Thymus (tissue), 14 donors: Measurements from ENCODE around the gene CLEC4C. TPM values are rescaled to one million over a fixed set of nuclear protein-coding genes. Genes with fewer than 3 reads are reported as not detected.
"Not testable (repeated sequence)": the region's sequence is repeated elsewhere in the genome, so short reads cannot be mapped to it uniquely, and the experiment has no call there.

Experiments used
- DNase-seq, 9 donors: peaks; one replicate each; pipeline ENCODE4 v3.0.0-alpha.2; 2013; ENCODE audit warnings: low spot score in 9 of 9, low read depth in 6 of 9, missing footprints in 1 of 9
- H3K27ac ChIP-seq, 2 donors: one replicate each; pipeline ENCODE4 v1.5.1; 2013; ENCODE audit warnings: control low read depth in 1 of 2, low read depth in 1 of 2, low read length in 1 of 2, mild to moderate bottlenecking in 1 of 2, moderate library complexity in 1 of 2
- H3K27me3 ChIP-seq, 2 donors: one replicate each; pipeline ENCODE4 v1.5.1; 2013; ENCODE audit warnings: low read length in 1 of 2; ENCODE audit not compliant: control insufficient read depth in 2 of 2, insufficient read depth in 1 of 2
- H3K36me3 ChIP-seq, 2 donors: one replicate each; pipeline ENCODE4 v1.5.1; 2013; ENCODE audit warnings: low read length in 1 of 2, mild to moderate bottlenecking in 1 of 2, moderate library complexity in 1 of 2; ENCODE audit not compliant: control insufficient read depth in 2 of 2, insufficient read depth in 2 of 2
- H3K4me1 ChIP-seq, 2 donors: one replicate each; pipeline ENCODE4 v1.5.1; 2013; ENCODE audit warnings: low read length in 2 of 2; ENCODE audit not compliant: control insufficient read depth in 2 of 2, insufficient read depth in 2 of 2
- H3K4me3 ChIP-seq, 2 donors: one replicate each; pipeline ENCODE4 v1.5.1; 2013; ENCODE audit warnings: low read length in 2 of 2, control low read depth in 1 of 2, mild to moderate bottlenecking in 1 of 2
- H3K9me3 ChIP-seq, 2 donors: one replicate each; pipeline ENCODE4 v1.5.1; 2013; ENCODE audit warnings: low read length in 1 of 2, mild to moderate bottlenecking in 1 of 2; ENCODE audit not compliant: control insufficient read depth in 2 of 2, insufficient read depth in 1 of 2
- WGBS: extraction: QIAGEN DNeasy Blood & Tissue Kit; methylation state at CpG from one replicate; pipeline ENCODE4 v1.1.7; 2013; 5-methylcytosine and 5-hydroxymethylcytosine counted together
- long read RNA-seq, 10 donors: transcript quantifications; one replicate each; lab custom pipeline, GENCODE V29; 2026
- polyA plus RNA-seq: library from polyadenylated mRNA; stranded (reverse); fragments of 200-250 nt; gene quantifications from one replicate; pipeline ENCODE4 v1.2.3, GENCODE V29; 2013
- total RNA-seq: library from RNA; stranded (reverse); fragments of 120-200 nt; gene quantifications from one replicate; pipeline ENCODE4 v1.2.4, GENCODE V29; 2013
- donor health status: healthy.

CLEC4C gene
- total RNA-seq = 1.4 TPM
- 0.82 TPM for polyA plus RNA-seq
- long read RNA-seq, donor 1 = 0 reads
- long read RNA-seq, donor 2 = 0 reads
- long read RNA-seq, donor 3 = 0 reads
- long read RNA-seq, donor 4 = 0 reads
- long read RNA-seq, donor 5, partial matches to known transcripts = 0 of 1 reads
- long read RNA-seq, donor 5, other reads (novel, unspliced or antisense) = 0 of 1 reads
- long read RNA-seq, donor 6, partial matches to known transcripts = 0 of 1 reads
- long read RNA-seq, donor 6, other reads (novel, unspliced or antisense) = 0 of 1 reads
- long read RNA-seq, donor 7 = 0 reads
- long read RNA-seq, donor 8 = 0 reads
- long read RNA-seq, donor 9 = 0 reads
- long read RNA-seq, donor 10 = 0 reads

GRCh38 chr12:7747246-7747645 lies at the start of gene CLEC4C:
Gene CLEC4C (minus strand): TSS chr12:7747375. CDS start chr12:7747348, 27 bp downstream.
- Histone ChIP-seq H3K36me3 (no peaks in the 10 kb centered on the region), H3K4me1 (no peaks in the 10 kb centered on the region), H3K9me3 (no peaks in the 10 kb centered on the region), H3K27me3 (no peaks in the 10 kb centered on the region), H3K27ac (no peak within 1 kb of the TSS), H3K4me3 (no peak within 1 kb of the TSS)
- 85% methylated on average over 5 of the region's 5 CpGs for WGBS
- DNase-seq = no peak

- Histone ChIP-seq H3K27ac (no peak overlapping the region), H3K4me1 (no peaks in the 10 kb centered on the region), H3K9me3 (no peaks in the 10 kb centered on the region), H3K36me3 (no peaks in the 10 kb centered on the region), H3K4me3 (no peak overlapping the region), H3K27me3 (no peaks in the 10 kb centered on the region)
- no peak for DNase-seq
- 66% methylated on average over 3 of the region's 3 CpGs for WGBS
Observed at GRCh38 chr12:7793211-7793610, 46.0 kb upstream of the CLEC4C start.

GRCh38 chr12:7788884-7789528 lies 41.8 kb upstream of the CLEC4C start, which contains the start of gene NANOG:
Gene NANOG (plus strand): TSS chr12:7789402. CDS start chr12:7789615, 213 bp downstream.
- DNase-seq, H3K27ac ChIP-seq, H3K27me3 ChIP-seq, H3K4me3 ChIP-seq, H3K4me1 ChIP-seq, H3K9me3 ChIP-seq, H3K36me3 ChIP-seq: not testable (repeated sequence)
- WGBS = 89% methylated on average over 13 of the region's 13 CpGs

- Histone ChIP-seq H3K36me3 (no peaks in the 10 kb centered on the region), H3K4me3 (no peak overlapping the region), H3K27ac (no peak overlapping the region), H3K27me3 (no peaks in the 10 kb centered on the region), H3K4me1 (no peaks in the 10 kb centered on the region), H3K9me3 (no peaks in the 10 kb centered on the region)
- 90% methylated on average over 4 of the region's 4 CpGs for WGBS
- no peak for DNase-seq
Observed at GRCh38 chr12:7788294-7788660, 41.1 kb upstream of the CLEC4C start.

- no peaks in the 10 kb centered on the region for H3K4me1 ChIP-seq
- H3K4me3 ChIP-seq = no peak overlapping the region
- no peaks in the 10 kb centered on the region for H3K9me3 ChIP-seq
- DNase-seq = no peak
- H3K36me3 ChIP-seq = no peaks in the 10 kb centered on the region
- 91% methylated on average over 13 of the region's 13 CpGs for WGBS
- no peak overlapping the region for H3K27ac ChIP-seq
- no peaks in the 10 kb centered on the region for H3K27me3 ChIP-seq
Observed at GRCh38 chr12:7787574-7788293, 40.6 kb upstream of the CLEC4C start.

GRCh38 chr12:7784701-7785100 lies 37.5 kb upstream of the CLEC4C start:
- Histone ChIP-seq H3K4me1 (no peaks in the 10 kb centered on the region), H3K27ac (no peak overlapping the region), H3K4me3 (no peak overlapping the region), H3K27me3 (no peaks in the 10 kb centered on the region), H3K9me3 (no peaks in the 10 kb centered on the region), H3K36me3 (no peaks in the 10 kb centered on the region)
- DNase-seq = no peak
- WGBS = 87% methylated on average over 2 of the region's 2 CpGs

- DNase-seq, H3K4me1 ChIP-seq, H3K27ac ChIP-seq, H3K4me3 ChIP-seq, H3K36me3 ChIP-seq, H3K9me3 ChIP-seq, H3K27me3 ChIP-seq: not testable (repeated sequence)
- 92% methylated on average over 9 of the region's 9 CpGs for WGBS
Observed at GRCh38 chr12:7783433-7783832, 36.3 kb upstream of the CLEC4C start.

- H3K36me3 ChIP-seq = no peaks in the 10 kb centered on the region
- DNase-seq = no peak
- 98% methylated on average over 6 of the region's 6 CpGs for WGBS
- H3K27ac ChIP-seq = no peak overlapping the region
- no peak overlapping the region for H3K4me3 ChIP-seq
- H3K4me1 ChIP-seq = no peaks in the 10 kb centered on the region
- H3K27me3 ChIP-seq = no peaks in the 10 kb centered on the region
- no peaks in the 10 kb centered on the region for H3K9me3 ChIP-seq
Observed at GRCh38 chr12:7782055-7782454, 34.9 kb upstream of the CLEC4C start.

GRCh38 chr12:7781274-7781673 lies 34.1 kb upstream of the CLEC4C start:
- Histone ChIP-seq H3K36me3 (no peaks in the 10 kb centered on the region), H3K4me3 (no peak overlapping the region), H3K9me3 (no peaks in the 10 kb centered on the region), H3K27me3 (no peaks in the 10 kb centered on the region), H3K4me1 (no peaks in the 10 kb centered on the region), H3K27ac (no peak overlapping the region)
- DNase-seq = no peak
- WGBS = 82% methylated on average over 3 of the region's 3 CpGs
